NCI-H1092 (cell line): Measurements from ENCODE around the gene RARRES2.

ENCODE experiments used
- DNase-seq: peaks from one replicate; lab custom pipeline; 2025; lab: John Stamatoyannopoulos, UW

RARRES2 gene

DNA sequence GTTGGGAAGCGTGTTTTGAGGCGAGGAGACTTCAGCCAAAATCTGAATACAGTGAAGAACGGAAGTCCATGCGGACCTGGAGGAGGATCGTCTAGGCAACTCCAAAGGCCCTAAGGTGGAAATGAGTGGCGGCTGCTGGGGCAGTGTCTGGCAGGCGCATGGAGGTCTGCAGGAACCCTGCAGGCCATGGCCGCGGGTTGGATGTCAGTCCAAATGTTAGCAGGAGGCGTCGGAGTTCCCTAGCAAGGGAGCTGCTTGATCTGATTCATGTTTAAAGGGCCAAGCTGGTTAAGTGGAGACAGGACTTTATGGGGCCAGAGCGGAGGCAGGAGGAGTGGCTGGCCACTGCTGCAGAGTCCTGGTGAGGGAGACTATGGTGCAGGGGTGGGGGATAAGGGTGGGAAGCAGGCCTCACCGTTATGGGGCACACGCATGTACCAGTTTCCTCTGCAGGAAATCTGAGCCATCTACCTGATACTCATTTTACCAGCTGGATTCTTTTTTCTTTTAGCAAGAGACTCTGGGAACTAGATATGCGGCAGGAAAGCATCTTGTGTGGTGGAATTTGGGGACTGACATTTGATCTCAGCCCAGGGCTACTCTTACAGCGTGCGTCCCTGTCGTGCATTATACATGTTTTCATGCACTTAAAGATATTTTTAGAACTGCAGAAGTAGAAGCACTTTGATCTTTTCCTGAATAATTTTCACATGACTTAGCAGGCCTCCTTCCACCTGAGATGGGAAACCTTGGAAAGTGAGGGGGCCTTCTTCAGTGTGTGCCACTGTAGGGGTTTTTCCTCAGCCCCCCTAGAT, 20.6 kb upstream of the RARRES2 start:
- no peak for DNase-seq

GRCh38 chr7:150361402-150361801, 20.0 kb upstream of the RARRES2 start:
- DNase-seq: no peak

DNA sequence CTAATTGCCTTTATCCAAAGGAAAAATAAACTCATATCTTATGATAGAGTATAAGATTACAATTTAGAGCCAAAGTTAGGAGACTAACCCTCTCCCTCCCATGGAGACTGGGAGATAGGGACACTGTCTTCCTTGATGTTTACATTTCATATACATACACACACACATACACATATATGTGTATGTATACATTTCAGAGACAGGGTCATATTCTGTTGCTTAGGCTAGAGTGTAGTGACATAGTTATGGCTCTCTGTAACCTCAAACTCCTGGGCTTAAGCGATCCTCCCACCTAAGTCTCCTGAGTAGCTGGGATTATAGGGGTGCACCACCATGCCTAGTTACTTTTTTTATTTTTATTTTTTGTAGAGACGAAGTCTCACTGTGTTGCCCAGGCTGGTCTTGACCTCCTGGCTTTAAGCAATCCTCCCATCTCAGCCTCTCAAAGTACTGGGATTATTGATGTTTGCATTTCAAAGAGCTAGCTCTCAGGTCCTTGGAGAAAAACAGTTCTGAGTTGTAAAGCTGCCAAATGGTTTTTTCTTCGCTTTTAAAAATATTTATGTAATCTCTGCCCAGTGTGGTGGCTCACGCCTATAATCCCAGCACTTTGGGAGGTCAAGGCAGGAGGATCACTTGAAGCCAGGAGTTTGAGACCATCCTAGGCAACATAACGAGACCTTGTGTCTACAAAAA, 19.1 kb upstream of the RARRES2 start:
- DNase-seq: no peak

GRCh38 chr7:150359622-150360362, 18.4 kb upstream of the RARRES2 start:
- DNase-seq: no peak

DNA sequence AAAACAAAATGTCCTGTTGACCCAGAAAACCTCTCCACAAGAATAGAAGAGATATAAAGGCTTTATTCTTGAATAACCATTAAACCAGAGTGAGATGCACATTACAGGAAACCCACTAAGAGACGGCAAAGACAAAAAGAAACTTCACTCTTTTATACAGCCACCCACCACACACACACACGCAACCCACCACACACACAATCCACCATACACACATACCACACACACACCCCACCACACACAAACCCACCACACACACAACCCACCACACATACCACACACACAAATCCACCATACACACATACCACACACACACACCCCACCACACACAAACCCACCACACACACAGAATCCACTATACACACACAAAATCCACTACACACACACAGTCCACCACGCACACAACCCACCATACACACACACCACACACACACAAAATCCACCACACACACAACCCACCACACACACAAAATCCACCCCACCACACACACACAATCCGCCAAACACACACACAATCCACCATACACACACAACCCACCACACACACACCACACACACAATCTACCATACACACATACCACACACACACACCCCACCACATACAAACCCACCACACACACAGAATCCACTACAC, 17.7 kb upstream of the RARRES2 start:
- DNase-seq: no peak

DNA sequence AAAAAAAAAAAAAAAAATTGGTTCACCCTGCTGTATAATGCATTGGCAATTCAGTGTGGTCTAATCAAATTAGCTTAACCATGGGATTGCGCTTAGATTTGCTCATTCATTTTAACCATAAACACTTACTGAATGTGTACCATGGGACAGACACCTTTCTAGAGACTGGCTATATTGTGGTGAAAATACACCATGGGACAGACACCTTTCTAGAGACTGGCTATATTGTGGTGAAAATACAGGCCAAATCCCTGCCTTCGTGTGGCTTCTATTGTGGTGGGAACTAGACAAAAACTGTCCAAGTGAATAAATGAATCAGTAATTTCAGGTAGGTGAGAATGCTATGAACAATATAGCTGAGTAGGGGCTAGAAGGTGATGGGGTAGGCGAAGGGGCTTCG, 17.0 kb upstream of the RARRES2 start:
- no peak for DNase-seq

DNA sequence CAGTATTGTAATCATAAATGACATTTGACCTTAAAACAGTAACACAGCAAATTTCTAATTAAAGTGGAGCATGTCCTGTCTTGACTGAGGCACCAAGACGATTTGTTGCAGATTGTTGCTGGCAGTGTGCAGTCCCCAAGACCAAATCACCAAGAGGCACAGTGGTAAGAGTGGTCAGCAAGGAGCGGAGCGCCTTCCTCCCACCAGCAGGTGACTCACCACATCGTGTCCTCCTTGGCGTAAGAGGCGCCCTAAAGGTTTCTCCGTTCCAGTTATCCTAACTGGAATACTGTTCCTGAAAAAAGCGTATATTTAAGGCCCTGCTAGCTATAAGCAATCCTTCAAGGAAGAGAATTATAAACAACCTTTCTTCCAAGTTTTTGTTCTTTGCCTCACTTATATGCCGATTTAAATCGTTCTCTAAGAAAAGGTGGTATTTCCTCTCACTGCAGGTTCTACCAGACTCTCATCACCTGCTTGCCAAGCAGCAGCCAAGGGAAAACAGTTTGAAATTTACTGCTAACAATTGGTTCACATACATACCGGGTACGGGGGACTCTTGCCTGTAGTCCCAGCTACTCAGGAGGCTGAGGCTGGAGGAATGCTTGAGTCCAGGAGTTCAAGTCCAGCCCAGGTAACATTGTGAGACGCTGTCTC, 16.5 kb upstream of the RARRES2 start:
- DNase-seq: no peak

- peak; percentile 42 for DNase-seq
Measured at GRCh38 chr7:150357270-150357669, 15.8 kb upstream of the RARRES2 start.

DNA sequence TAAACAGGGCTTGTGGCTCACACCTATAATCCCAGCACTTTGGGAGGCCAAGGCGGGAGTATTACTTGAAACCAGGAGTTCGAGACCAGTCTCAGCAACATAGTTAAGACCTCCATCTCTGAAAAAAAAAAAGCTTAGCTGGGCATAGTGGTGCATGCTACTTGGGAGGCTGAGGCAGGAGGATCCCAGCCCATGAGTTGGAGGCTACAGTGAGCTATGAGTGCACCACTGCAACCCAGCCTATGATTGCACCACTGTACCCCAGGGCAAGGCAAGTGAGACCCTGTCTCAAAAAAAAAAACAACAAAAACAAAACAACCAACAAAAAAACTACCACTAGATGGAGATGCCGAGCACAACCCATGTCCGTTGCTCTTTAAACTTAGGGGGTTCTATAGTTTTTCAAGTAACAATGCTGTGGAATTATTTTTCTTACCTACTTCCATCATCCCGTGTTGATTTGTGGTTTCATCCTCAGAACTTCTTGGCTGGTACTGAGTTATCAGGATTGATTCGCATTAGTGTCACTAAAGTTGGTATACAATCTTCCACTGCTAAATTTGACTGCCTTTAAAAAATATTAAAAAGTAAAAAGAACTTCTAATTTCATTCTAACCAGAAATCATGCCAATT, 15.0 kb upstream of the RARRES2 start:
- peak; percentile 33 for DNase-seq

DNA sequence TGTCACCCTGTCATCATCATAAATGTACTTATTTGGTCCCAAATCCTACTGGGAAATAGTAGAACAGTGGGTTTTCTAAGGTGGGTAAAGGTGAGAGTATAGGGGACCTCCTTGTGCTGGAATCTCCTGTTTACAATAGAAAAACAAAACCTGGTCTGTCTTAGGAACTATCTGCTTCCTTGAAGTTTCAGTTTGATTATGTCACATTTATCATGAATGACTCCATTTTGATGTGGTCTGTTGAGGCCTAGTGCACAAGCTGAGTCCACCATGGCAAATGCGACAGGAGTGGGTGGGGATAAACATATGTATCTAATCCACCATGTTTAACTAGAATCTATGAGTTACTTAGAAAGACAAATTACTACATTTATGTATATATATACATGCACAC, 14.2 kb upstream of the RARRES2 start:
- DNase-seq: no peak

DNA sequence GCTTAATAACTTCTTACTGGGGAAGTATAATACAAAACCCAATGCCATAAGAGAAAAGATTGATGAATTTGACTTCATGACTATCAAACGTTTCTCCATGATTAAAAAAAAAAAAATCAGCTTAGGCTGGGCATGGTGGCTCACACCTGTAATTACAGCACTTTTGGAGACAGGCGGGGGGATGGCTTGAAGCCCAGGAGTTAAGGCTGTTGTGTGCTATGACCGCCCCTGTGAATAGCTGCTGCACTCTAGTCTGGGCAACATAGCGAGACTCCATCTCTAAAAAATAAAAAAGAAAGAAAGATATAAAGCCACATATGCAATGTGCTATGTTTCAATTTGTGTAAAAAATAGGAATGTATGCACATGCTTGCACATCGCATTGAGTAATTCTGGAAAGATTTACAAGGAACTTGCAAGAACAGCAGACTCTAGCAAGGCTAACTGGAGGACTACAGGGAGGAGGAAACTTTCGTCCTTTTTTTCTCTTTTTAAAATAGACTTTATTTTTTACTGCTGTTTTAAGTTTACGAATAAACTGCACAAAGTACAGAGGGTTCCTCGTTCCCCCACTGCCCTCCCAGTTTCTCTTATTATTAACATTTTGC, 10.3 kb upstream of the RARRES2 start:
- no peak for DNase-seq

GRCh38 chr7:150346922-150347321, 5.5 kb upstream of the RARRES2 start:
- DNase-seq: no peak

- DNase-seq: no peak
Measured at GRCh38 chr7:150345012-150345411, 3.6 kb upstream of the RARRES2 start.

DNA sequence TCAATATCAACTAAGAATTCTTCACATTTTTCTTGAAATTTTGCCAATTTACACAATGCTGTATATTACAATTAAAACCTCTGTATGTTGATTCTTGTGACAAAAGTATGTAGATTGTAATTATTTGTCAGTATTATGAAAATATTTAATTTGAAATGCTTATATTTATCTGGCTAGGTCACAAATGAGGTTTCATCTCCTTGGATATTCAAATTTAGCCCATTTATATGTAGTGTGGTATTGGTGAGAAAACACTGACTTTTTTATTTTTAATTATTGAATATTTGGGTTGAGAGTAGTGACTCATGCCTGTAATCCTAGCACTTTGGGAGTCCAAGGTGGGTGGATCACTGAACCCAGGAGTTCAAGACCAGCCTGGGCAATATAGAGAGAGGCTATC, 2.9 kb upstream of the RARRES2 start:
- no peak for DNase-seq

DNA sequence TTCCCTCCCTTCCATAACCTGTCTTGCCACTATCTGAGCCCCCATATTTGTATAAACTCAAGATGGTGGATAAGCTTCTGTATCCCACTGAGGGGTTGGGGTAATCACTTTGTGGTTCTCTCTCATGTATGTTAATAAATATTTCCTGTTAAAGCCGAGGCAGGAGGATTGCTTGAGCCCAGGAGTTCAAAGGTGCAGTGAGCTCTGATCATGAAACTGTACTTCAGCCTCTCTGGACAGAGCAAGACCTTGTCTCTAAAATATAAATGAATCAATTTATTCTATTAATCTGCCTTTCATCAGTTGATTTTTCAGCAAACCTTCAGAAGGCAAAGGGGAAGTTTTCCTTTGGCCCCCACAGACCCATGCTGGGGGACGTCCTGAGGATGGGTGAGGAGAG, 1.8 kb upstream of the RARRES2 start:
- DNase-seq: no peak

GRCh38 chr7:150342121-150342408, 636 bp upstream of the RARRES2 start:
- no peak for DNase-seq

DNA sequence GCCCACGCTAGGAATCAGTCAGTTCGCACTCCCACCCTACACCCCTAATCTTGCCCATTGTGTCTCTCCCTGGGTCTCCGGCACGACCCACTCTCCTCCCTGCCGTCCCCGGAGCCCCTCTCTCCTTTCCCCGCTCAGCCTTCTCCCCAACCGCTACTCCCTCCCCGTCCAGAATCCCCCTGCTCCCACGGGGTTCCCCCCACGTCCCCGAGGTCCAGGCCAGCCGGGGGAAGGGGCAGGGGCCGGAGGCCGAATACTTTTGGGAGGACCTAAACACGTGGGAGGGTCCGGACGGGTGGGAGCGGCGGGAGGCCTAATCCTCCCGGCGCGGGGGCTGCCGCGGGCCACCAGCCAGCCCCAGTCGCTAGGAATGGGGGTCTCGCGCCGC, 560 bp downstream of the RARRES2 start:
- no peak for DNase-seq

DNA sequence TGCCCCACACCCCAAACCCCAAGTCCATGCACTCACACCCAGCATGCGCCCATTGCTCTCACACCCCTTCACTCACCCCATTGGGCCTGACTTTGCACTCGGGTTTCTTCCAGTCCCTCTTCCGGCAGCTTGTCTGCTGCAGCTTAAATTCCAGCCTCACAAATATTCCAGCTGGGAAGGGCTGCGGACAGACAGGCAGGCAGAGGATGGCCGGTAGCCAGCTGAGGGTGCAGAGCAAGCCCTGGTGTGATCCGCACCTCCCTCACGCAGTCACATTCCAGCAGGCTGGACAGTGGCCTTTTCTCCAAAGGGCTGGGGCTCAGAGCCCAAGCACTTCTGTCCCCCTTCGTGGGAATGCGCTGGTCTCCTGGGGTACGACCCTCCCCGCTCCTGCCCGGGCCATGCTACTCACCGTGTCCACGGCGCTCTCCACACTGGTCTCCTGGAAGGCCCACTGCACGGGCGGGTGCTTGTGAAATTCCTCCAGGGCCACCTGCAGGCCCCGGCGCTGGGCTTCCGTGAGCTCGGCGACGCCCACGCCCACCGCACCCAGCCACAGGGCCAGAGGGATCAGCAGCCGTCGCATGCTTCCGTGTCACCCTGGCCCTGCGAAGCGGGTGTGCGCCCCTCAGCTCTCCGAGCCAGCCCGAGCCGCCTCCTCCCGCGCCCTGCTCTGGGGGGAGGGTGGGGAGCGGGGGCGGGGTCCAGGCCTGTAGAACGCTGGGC, 1.2 kb downstream of the RARRES2 start:
- DNase-seq: no peak

DNA sequence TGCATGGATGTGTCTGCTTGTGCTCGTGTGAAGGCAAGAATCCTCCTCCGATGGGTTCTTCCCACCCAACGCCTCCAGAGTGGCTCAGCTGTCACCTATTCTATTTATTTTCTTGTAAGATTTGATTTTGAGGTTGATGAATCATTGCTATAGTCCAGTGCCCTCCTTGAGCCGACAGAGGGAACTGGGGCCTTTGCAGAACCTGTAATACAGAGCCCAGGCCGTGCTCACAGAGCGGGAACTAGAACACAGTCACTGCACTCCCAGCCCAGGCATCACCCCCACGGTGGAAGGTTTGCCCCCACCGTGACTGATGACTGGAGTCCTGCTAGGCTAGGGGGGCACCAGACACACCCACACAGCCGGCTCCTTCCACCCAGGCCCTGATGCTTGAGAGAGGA, 2.0 kb downstream of the RARRES2 start:
- DNase-seq: no peak

DNA sequence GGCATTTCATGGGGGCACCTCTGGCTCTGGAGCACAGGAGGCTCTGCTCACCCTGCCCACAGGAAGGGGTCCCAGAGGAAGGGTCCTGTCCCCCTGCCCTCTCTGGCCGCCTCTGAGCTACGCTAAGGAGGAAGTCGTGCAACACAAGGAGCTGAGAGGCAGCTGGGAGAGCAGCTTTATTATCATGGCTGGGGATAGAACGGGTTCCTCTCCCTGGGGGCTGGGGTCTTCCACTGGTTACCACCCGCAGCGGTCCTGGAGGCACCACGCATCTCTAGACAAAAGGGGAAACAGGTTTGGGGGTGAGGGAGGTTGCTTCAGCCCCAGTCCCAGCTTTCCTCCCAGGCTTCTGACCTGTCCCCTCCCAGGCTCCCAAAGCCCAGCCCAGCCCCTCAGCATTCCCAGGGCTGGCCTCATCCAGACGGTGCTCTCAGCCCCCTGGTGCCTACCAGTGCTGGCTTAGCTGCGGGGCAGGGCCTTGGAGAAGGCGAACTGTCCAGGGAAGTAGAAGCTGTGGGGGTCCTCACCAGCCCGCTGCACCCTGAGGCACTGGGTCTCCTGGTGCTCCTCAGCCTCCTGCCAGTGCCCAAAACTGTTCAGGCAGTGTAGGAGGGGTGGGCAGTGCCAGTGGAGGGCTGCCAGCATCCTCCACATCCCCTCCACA, 3.1 kb downstream of the RARRES2 start:
- DNase-seq: no peak
